ENCODE data around the gene LTA4H.

LTA4H gene

GRCh38 chr12:95959107-95959506 lies 76.3 kb downstream of the LTA4H start:
- DNase-seq (ENCODE audit: low read depth): no peak

GRCh38 chr12:95956557-95957145 lies 78.7 kb downstream of the LTA4H start:
- no peak for DNase-seq (ENCODE audit: low read depth)

- no peak for DNase-seq (ENCODE audit: low read depth)
Observed at GRCh38 chr12:95955549-95956159, 79.7 kb downstream of the LTA4H start.

GRCh38 chr12:95953000-95953399 lies 82.4 kb downstream of the LTA4H start:
- DNase-seq (ENCODE audit: low read depth): no peak

DNA sequence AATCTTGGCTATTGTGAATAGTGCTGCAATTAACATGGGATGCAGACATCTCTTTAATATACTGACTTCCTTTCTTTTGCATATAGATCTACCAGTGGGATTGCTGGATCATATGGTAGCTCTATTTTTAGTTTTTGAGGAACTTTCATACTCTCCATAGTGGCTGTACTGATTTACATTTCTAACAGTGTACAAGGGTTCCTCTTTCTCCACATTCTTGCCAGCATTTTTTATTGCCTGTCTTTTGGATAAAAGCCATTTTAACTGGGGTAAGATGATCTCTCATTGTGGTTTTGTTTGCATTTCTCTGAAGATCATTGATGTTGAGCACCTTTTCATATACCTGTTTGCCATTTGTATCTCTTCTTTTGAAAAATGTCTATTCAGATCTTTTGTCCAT lies 83.9 kb downstream of the LTA4H start:
- DNase-seq (ENCODE audit: low read depth): no peak
